CD14-positive monocyte (primary cell): ENCODE results near the gene TMEM101. TPM values are rescaled to one million over a fixed set of nuclear protein-coding genes. Genes with fewer than 3 reads are reported as not detected.

Experiments
- DNase-seq, 3 donors: peaks; one replicate each; pipeline ENCODE4 v3.0.0-alpha.2; 2011 to 2022
- H2AFZ ChIP-seq: 2 replicates; pipeline ENCODE4 v1.6.0; 2012; ENCODE audit warnings: mild to moderate bottlenecking, low read depth, low read length, inconsistent platforms; ENCODE audit not compliant: insufficient read depth, poor library complexity, severe bottlenecking
- H3K27ac ChIP-seq, 2 donors: 1 replicate in 1 of 2; 2 replicates in 1 of 2; pipeline ENCODE4 v1.5.1; 2012 to 2013; ENCODE audit warnings: low read length in 2 of 2, control low read depth in 1 of 2, inconsistent platforms in 1 of 2, low read depth in 1 of 2, mild to moderate bottlenecking in 1 of 2
- H3K27me3 ChIP-seq, 2 donors: one replicate each; pipeline versions ENCODE4 v1.6.0 to v1.6.1; 2011 to 2013; ENCODE audit warnings: low read length in 2 of 2; ENCODE audit not compliant: control insufficient read depth in 2 of 2, insufficient read depth in 2 of 2
- H3K36me3 ChIP-seq, 2 donors: replicated peaks in 1 of 2; 1 replicate in 1 of 2; 2 replicates in 1 of 2; pipeline versions ENCODE4 v1.5.1 to v1.6.1; 2012 to 2013; ENCODE audit warnings: low read length in 2 of 2, control low read depth in 1 of 2, inconsistent platforms in 1 of 2, mild to moderate bottlenecking in 1 of 2; ENCODE audit not compliant: insufficient read depth in 2 of 2, control insufficient read depth in 1 of 2
- H3K4me1 ChIP-seq, 2 donors: 1 replicate in 1 of 2; 2 replicates in 1 of 2; pipeline versions ENCODE4 v1.5.1 to v1.6.1; 2012 to 2013; ENCODE audit warnings: low read length in 2 of 2, control low read depth in 1 of 2, inconsistent platforms in 1 of 2, mild to moderate bottlenecking in 1 of 2, moderate library complexity in 1 of 2; ENCODE audit not compliant: insufficient read depth in 2 of 2, control insufficient read depth in 1 of 2
- H3K4me2 ChIP-seq: replicated peaks from 2 replicates; pipeline ENCODE3; 2012; ENCODE audit warnings: low read length, moderate library complexity, mild to moderate bottlenecking; ENCODE audit not compliant: poor library complexity, severe bottlenecking; ENCODE audit errors: extremely low read depth
- H3K4me3 ChIP-seq, 3 experiments: fragments of 200-600 bp in 1 of 3; sonication (generic) in 1 of 3; replicated peaks in 1 of 3; 1 replicate in 2 of 3; 2 replicates in 1 of 3; pipeline ENCODE4 v1.5.1; 2011 to 2013; ENCODE audit warnings: low read length in 3 of 3, mild to moderate bottlenecking in 3 of 3, control low read depth in 2 of 3, low read depth in 2 of 3, inconsistent platforms in 1 of 3, moderate library complexity in 1 of 3
- H3K79me2 ChIP-seq: 2 replicates; pipeline ENCODE4 v1.6.0; 2012; ENCODE audit warnings: mild to moderate bottlenecking, control low read depth, inconsistent platforms, low read length, moderate library complexity; ENCODE audit not compliant: insufficient read depth
- H3K9ac ChIP-seq: 2 replicates; pipeline ENCODE4 v1.6.0; 2017; ENCODE audit warnings: low read length, mild to moderate bottlenecking; ENCODE audit not compliant: insufficient read depth, poor library complexity, severe bottlenecking
- H3K9me3 ChIP-seq, 2 donors: replicated peaks in 1 of 2; 1 replicate in 1 of 2; 2 replicates in 1 of 2; pipeline versions ENCODE4 v1.5.1 to v1.6.1; 2012 to 2013; ENCODE audit warnings: low read length in 2 of 2, control low read depth in 1 of 2; ENCODE audit not compliant: control insufficient read depth in 1 of 2, insufficient read depth in 1 of 2
- H4K20me1 ChIP-seq: 2 replicates; pipeline ENCODE4 v1.6.0; 2012; ENCODE audit warnings: mild to moderate bottlenecking, low read length, control low read depth, moderate library complexity; ENCODE audit not compliant: insufficient read depth
- H3K27ac Mint-ChIP-seq, 7 donors: one replicate each; pipeline ENCODE4 v1.8.0; 2020; ENCODE audit warnings: mild to moderate bottlenecking in 7 of 7, mixed read lengths in 7 of 7, moderate library complexity in 6 of 7, inconsistent platforms in 2 of 7
- H3K27me3 Mint-ChIP-seq, 3 donors: one replicate each; pipeline ENCODE4 v1.8.0; 2021 to 2022; ENCODE audit warnings: low read depth in 3 of 3, mild to moderate bottlenecking in 3 of 3, mixed read lengths in 3 of 3, moderate library complexity in 3 of 3, inconsistent platforms in 1 of 3
- H3K36me3 Mint-ChIP-seq, 2 donors: one replicate each; pipeline ENCODE4 v1.8.0; 2020; ENCODE audit warnings: mixed read lengths in 2 of 2, inconsistent platforms in 1 of 2, mild to moderate bottlenecking in 1 of 2
- H3K4me1 Mint-ChIP-seq: one replicate; pipeline ENCODE4 v1.8.0; 2020; ENCODE audit warnings: mild to moderate bottlenecking, mixed read lengths
- H3K4me3 Mint-ChIP-seq, 2 donors: one replicate each; pipeline ENCODE4 v1.8.0; 2020; ENCODE audit warnings: mild to moderate bottlenecking in 2 of 2, mixed read lengths in 2 of 2, moderate library complexity in 1 of 2
- H3K9me3 Mint-ChIP-seq, 7 donors: one replicate each; pipeline ENCODE4 v1.8.0; 2020 to 2022; ENCODE audit warnings: mixed read lengths in 7 of 7, mild to moderate bottlenecking in 6 of 7, moderate library complexity in 6 of 7, inconsistent platforms in 2 of 7
- WGBS: methylation state at CpG from one replicate; pipeline ENCODE4 v1.1.5; 2013; ENCODE audit warnings: missing lambda C conversion rate; ENCODE audit not compliant: insufficient coverage; 5-methylcytosine and 5-hydroxymethylcytosine counted together
- intact Hi-C, 2 donors: fragments of 100-400 bp; cut with micrococcal nuclease; formaldehyde crosslinking; loops; one replicate each; pipeline versions ENCODE4 v1.15.0 to v1.15.1; 2023
- polyA plus RNA-seq, 3 donors: library from polyadenylated mRNA; depleted of rRNA in 1 of 3; unstranded in 2 of 3; stranded (reverse) in 1 of 3; fragments of 300-500 nt in 2 of 3; fragments of >200 nt in 1 of 3; fragmentation: Illumina TruSeq in 2 of 3; gene quantifications; 1 replicate in 2 of 3; 2 replicates in 1 of 3; pipeline ENCODE4 v1.2.3, GENCODE V29; 2012 to 2021
- TF ChIP-seq, protein P1 (sequence below): fragments of 200-600 bp; IDR thresholded peaks from one replicate; pipeline ENCODE4 v1.8.0; 2022; ENCODE audit warnings: antibody characterized with exemption, mild to moderate bottlenecking

TMEM101 gene
- polyA plus RNA-seq, 3 donors, result 17.3 to 41.4 (median 33.6) TPM

DNA sequence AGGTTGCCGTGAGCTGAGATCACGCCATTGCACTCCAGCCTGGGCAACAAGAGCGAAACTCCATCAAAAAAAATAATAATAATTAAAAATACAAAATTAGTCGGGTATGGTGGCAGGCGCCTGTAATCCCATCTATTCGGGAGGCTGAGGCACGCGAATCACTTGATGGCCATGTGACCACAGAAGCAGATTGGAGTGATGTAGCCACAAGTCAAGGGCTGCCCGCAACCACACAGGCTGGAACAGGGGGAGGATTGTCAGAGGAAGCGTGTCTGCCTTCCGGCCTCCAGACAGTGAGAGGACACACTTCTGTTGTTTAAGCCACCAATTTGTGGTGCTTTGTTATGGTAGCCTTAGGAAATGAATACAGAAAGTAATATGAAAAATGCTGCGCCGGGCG is 22.1 kb downstream of the TMEM101 start:
- H3K4me3 Mint-ChIP-seq, result no peak overlapping the region
- H3K27ac ChIP-seq, result no peak overlapping the region
- no peaks in the 10 kb centered on the region for H3K36me3 Mint-ChIP-seq
- H3K4me1 ChIP-seq, result peaks cover 7% of the 10 kb centered on the region in 2 donors
- H3K27me3 Mint-ChIP-seq, result peaks cover 30 to 54% (median 40%) of the 10 kb centered on the region in 3 donors
- H3K9me3 Mint-ChIP-seq, result peaks cover 0 to 9% (median 0%) of the 10 kb centered on the region in 7 donors
- WGBS, result 96% methylated on average over 8 of the region's 14 CpGs
- H2AFZ ChIP-seq, result no peak overlapping the region
- peaks cover 0 to 7% of the 10 kb centered on the region in 2 donors for H3K9me3 ChIP-seq
- H3K4me3 ChIP-seq, result no peak overlapping the region
- no peak for DNase-seq
- TF ChIP-seq, protein P1, sequence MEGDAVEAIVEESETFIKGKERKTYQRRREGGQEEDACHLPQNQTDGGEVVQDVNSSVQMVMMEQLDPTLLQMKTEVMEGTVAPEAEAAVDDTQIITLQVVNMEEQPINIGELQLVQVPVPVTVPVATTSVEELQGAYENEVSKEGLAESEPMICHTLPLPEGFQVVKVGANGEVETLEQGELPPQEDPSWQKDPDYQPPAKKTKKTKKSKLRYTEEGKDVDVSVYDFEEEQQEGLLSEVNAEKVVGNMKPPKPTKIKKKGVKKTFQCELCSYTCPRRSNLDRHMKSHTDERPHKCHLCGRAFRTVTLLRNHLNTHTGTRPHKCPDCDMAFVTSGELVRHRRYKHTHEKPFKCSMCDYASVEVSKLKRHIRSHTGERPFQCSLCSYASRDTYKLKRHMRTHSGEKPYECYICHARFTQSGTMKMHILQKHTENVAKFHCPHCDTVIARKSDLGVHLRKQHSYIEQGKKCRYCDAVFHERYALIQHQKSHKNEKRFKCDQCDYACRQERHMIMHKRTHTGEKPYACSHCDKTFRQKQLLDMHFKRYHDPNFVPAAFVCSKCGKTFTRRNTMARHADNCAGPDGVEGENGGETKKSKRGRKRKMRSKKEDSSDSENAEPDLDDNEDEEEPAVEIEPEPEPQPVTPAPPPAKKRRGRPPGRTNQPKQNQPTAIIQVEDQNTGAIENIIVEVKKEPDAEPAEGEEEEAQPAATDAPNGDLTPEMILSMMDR, result no peak
- H3K4me2 ChIP-seq, result no peak overlapping the region
- peaks cover 2% of the 10 kb centered on the region for H3K4me1 Mint-ChIP-seq
- no peaks in the 10 kb centered on the region for H4K20me1 ChIP-seq
- H3K9ac ChIP-seq, result no peak overlapping the region
- H3K27me3 ChIP-seq, result peaks cover 12 to 38% of the 10 kb centered on the region in 2 donors
- no peaks in the 10 kb centered on the region for H3K79me2 ChIP-seq
- no peaks in the 10 kb centered on the region for H3K36me3 ChIP-seq
- intact Hi-C loops, result no loop called here
- no peak overlapping the region for H3K27ac Mint-ChIP-seq

DNA sequence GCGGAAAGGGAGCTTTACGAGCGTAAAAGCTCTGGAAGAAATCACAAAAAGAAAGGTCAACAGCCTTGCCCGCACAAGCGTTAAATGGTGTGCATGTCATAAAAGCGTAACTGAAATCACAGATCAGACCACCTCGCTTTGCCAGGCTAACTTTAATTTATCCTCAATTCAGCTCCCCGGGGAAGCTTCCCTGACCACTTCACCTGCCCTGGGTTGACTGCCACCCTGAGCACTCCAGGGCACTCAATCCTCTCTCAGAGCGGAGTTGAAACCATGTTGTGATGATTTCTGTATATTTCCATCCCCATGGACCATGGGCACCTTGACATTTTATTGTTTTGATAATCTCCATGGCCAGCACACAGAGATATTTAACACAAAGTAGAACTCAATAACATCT is 26.5 kb downstream of the TMEM101 start:
- Histone ChIP-seq H3K27ac (no peak overlapping the region), H3K27me3 (peaks cover 20 to 46% of the 10 kb centered on the region in 2 donors), H4K20me1 (no peaks in the 10 kb centered on the region), H3K4me1 (peaks cover 4 to 8% of the 10 kb centered on the region in 2 donors), H3K9ac (no peak overlapping the region), H3K9me3 (peaks cover 0 to 3% of the 10 kb centered on the region in 2 donors), H2AFZ (no peak overlapping the region), H3K79me2 (no peaks in the 10 kb centered on the region), H3K4me3 (no peak overlapping the region), H3K36me3 (no peaks in the 10 kb centered on the region), H3K4me2 (no peak overlapping the region)
- H3K4me1 Mint-ChIP-seq, result peaks cover 5% of the 10 kb centered on the region
- peaks cover 37 to 67% (median 53%) of the 10 kb centered on the region in 3 donors for H3K27me3 Mint-ChIP-seq
- TF ChIP-seq, protein P1, result no peak
- DNase-seq, result no peak
- no peak overlapping the region for H3K4me3 Mint-ChIP-seq
- H3K27ac Mint-ChIP-seq, result no peak overlapping the region
- intact Hi-C loops, result no loop called here
- WGBS, result 93% methylated on average over 4 of the region's 9 CpGs
- peaks cover 0 to 2% (median 0%) of the 10 kb centered on the region in 7 donors for H3K9me3 Mint-ChIP-seq
- no peaks in the 10 kb centered on the region for H3K36me3 Mint-ChIP-seq
